K562 (cell line): ENCODE data around the gene UTP14A. TPM values are rescaled to one million over a fixed set of nuclear protein-coding genes. Genes with fewer than 3 reads are reported as not detected.

ENCODE experiments used
- CREM ChIP-seq: IDR thresholded peaks from 2 replicates; pipeline ENCODE4 v1.6.1; 2014; ENCODE audit warnings: antibody characterized with exemption, low read depth
- FOS ChIP-seq: IDR thresholded peaks from 3 replicates; pipeline ENCODE4 v1.6.1; 2011; ENCODE audit not compliant: insufficient read length; ENCODE audit errors: extremely low read depth
- SMAD1 ChIP-seq: fragments of 150-350 bp; IDR thresholded peaks from 2 replicates; pipeline ENCODE4 v1.6.1; 2014; ENCODE audit warnings: low read length, low read depth; ENCODE audit not compliant: partially characterized antibody
- TSC22D4 ChIP-seq: fragments of 450-650 bp; IDR thresholded peaks from 2 replicates; pipeline ENCODE4 v1.6.1; 2016; ENCODE audit warnings: missing genetic modification characterization, missing biosample characterization, control low read depth
- polyA plus RNA-seq, 8 experiments: library from polyadenylated mRNA; depleted of rRNA in 4 of 8; stranded (reverse) in 5 of 8; unstranded in 3 of 8; fragments of >200 nt; fragmentation: Nextera tagmentation in 2 of 8; fragmentation: Illumina TruSeq in 1 of 8; extraction: Ambion mirVana in 2 of 8; extraction: Trizol in 1 of 8; gene quantifications; 2 replicates each; pipeline versions ENCODE4 v1.2.1 to v1.2.3, GENCODE V29; 2011 to 2014; ENCODE audit warnings: inconsistent platforms in 1 of 8, missing spikeins in 1 of 8
- total RNA-seq, 7 experiments: library from RNA; depleted of rRNA in 6 of 7; stranded (reverse); fragments of >200 nt in 6 of 7; fragmentation: Illumina TruSeq in 2 of 7; extraction: Trizol in 2 of 7; gene quantifications; 2 replicates each; pipeline versions ENCODE4 v1.2.1 to v1.2.3, GENCODE V29; 2011 to 2021; ENCODE audit warnings: low replicate concordance in 1 of 7
- TF ChIP-seq, protein P1 (sequence below): fragments of 450-650 bp; IDR thresholded peaks from 2 replicates; pipeline ENCODE4 v1.6.1; 2017; ENCODE audit warnings: antibody characterized with exemption, mild to moderate bottlenecking
- TF ChIP-seq, protein P2 (sequence below): sonication (generic); formaldehyde crosslinking; IDR thresholded peaks from 2 replicates; pipeline ENCODE4 v1.8.1; 2023; ENCODE audit warnings: mild to moderate bottlenecking, missing genetic modification reagents
- TF ChIP-seq, protein P3 (sequence below): IDR thresholded peaks from 2 replicates; pipeline ENCODE4 v1.6.1; 2012; ENCODE audit warnings: low read depth, low read length, improper control_type of control experiment, borderline replicate concordance
- TF ChIP-seq, protein P4 (sequence below), 2 experiments: fragments of 450-650 bp; formaldehyde crosslinking in 1 of 2; IDR thresholded peaks; 2 replicates each; pipeline versions ENCODE4 v1.4.0 to v1.6.1; 2014 to 2020; ENCODE audit warnings: mild to moderate bottlenecking in 2 of 2, borderline replicate concordance in 1 of 2, low read depth in 1 of 2

The UTP14A gene
- total and polyA plus RNA-seq, 9 of the 15 experiments (the other 6 are each of a cell fraction or from before 2014, with no cell fraction given), result 30.5 to 91.0 (median 64.1) TPM

DNA sequence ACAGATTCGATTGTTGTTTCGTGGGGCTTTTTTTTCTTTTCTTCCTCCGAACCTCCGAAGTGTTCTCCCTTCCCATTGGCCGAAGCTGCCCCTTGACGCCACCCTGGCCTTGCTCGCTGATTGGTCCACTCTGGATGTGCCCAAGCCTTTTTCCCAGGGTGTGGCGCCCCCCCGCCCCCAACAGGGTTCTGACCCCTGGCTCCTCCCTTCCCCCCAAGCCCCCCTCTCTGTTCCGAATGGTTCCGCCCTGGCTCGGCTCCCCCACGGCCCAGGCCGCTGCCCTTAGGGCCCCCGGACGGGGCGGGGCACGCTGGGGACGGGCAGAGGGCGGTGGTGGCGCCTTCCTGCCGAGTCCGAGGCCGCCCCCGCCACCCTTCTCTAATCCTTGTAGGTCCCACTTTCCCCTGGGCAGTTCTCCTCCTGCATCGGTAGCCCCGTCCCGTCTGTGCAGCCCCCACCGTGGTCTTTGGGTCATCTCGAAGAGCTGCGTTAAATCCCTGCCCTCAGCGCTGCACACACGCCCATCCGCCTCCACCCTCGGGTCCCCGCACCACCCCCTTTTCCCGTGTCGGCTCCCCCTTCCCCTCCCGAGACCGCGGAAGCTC, 25.5 kb downstream of the UTP14A start (continued):
- TF ChIP-seq, protein P1, sequence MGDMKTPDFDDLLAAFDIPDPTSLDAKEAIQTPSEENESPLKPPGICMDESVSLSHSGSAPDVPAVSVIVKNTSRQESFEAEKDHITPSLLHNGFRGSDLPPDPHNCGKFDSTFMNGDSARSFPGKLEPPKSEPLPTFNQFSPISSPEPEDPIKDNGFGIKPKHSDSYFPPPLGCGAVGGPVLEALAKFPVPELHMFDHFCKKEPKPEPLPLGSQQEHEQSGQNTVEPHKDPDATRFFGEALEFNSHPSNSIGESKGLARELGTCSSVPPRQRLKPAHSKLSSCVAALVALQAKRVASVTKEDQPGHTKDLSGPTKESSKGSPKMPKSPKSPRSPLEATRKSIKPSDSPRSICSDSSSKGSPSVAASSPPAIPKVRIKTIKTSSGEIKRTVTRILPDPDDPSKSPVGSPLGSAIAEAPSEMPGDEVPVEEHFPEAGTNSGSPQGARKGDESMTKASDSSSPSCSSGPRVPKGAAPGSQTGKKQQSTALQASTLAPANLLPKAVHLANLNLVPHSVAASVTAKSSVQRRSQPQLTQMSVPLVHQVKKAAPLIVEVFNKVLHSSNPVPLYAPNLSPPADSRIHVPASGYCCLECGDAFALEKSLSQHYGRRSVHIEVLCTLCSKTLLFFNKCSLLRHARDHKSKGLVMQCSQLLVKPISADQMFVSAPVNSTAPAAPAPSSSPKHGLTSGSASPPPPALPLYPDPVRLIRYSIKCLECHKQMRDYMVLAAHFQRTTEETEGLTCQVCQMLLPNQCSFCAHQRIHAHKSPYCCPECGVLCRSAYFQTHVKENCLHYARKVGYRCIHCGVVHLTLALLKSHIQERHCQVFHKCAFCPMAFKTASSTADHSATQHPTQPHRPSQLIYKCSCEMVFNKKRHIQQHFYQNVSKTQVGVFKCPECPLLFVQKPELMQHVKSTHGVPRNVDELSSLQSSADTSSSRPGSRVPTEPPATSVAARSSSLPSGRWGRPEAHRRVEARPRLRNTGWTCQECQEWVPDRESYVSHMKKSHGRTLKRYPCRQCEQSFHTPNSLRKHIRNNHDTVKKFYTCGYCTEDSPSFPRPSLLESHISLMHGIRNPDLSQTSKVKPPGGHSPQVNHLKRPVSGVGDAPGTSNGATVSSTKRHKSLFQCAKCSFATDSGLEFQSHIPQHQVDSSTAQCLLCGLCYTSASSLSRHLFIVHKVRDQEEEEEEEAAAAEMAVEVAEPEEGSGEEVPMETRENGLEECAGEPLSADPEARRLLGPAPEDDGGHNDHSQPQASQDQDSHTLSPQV, result no peak
- TF ChIP-seq SMAD1 (no peak), TSC22D4 (tag) (no peak), FOS (peak; percentile 50), CREM (peak; percentile 33; the same call in 1 of the 2 replicates)
- TF ChIP-seq, protein P2, sequence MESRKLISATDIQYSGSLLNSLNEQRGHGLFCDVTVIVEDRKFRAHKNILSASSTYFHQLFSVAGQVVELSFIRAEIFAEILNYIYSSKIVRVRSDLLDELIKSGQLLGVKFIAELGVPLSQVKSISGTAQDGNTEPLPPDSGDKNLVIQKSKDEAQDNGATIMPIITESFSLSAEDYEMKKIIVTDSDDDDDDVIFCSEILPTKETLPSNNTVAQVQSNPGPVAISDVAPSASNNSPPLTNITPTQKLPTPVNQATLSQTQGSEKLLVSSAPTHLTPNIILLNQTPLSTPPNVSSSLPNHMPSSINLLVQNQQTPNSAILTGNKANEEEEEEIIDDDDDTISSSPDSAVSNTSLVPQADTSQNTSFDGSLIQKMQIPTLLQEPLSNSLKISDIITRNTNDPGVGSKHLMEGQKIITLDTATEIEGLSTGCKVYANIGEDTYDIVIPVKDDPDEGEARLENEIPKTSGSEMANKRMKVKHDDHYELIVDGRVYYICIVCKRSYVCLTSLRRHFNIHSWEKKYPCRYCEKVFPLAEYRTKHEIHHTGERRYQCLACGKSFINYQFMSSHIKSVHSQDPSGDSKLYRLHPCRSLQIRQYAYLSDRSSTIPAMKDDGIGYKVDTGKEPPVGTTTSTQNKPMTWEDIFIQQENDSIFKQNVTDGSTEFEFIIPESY (CRISPR knock-in tag), result no peak
- TF ChIP-seq, protein P3, sequence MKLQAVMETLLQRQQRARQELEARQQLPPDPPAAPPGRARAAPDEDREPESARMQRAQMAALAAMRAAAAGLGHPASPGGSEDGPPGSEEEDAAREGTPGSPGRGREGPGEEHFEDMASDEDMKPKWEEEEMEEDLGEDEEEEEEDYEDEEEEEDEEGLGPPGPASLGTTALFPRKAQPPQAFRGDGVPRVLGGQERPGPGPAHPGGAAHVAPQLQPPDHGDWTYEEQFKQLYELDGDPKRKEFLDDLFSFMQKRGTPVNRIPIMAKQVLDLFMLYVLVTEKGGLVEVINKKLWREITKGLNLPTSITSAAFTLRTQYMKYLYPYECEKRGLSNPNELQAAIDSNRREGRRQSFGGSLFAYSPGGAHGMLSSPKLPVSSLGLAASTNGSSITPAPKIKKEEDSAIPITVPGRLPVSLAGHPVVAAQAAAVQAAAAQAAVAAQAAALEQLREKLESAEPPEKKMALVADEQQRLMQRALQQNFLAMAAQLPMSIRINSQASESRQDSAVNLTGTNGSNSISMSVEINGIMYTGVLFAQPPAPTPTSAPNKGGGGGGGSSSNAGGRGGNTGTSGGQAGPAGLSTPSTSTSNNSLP, result no peak
- TF ChIP-seq, protein P4, sequence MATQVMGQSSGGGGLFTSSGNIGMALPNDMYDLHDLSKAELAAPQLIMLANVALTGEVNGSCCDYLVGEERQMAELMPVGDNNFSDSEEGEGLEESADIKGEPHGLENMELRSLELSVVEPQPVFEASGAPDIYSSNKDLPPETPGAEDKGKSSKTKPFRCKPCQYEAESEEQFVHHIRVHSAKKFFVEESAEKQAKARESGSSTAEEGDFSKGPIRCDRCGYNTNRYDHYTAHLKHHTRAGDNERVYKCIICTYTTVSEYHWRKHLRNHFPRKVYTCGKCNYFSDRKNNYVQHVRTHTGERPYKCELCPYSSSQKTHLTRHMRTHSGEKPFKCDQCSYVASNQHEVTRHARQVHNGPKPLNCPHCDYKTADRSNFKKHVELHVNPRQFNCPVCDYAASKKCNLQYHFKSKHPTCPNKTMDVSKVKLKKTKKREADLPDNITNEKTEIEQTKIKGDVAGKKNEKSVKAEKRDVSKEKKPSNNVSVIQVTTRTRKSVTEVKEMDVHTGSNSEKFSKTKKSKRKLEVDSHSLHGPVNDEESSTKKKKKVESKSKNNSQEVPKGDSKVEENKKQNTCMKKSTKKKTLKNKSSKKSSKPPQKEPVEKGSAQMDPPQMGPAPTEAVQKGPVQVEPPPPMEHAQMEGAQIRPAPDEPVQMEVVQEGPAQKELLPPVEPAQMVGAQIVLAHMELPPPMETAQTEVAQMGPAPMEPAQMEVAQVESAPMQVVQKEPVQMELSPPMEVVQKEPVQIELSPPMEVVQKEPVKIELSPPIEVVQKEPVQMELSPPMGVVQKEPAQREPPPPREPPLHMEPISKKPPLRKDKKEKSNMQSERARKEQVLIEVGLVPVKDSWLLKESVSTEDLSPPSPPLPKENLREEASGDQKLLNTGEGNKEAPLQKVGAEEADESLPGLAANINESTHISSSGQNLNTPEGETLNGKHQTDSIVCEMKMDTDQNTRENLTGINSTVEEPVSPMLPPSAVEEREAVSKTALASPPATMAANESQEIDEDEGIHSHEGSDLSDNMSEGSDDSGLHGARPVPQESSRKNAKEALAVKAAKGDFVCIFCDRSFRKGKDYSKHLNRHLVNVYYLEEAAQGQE (IDR thresholded peaks at IDR 0.05; ENCODE audit: borderline replicate concordance), result no peak
- TF ChIP-seq, protein P4 (CRISPR knock-in tag; IDR thresholded peaks at IDR 0.05; ENCODE audit: low read depth), result peak; percentile 49; the same call in 1 of the 2 replicates
